HCT116 (cell line): Measurements from ENCODE around the gene SPDYE2B. TPM values are rescaled to one million over a fixed set of nuclear protein-coding genes. Genes with fewer than 3 reads are reported as not detected.
A peak's percentile ranks its signal among the peaks of the same experiment; 100 is the strongest.
"Not testable (repeated sequence)": the region's sequence is repeated elsewhere in the genome, so short reads cannot be mapped to it uniquely, and the experiment has no call there.

ENCODE experiments used
- ATAC-seq: fragments of 200-7000 bp; cut with Tn5 transposase; 2 replicates; pipeline ENCODE4 v1.9.1; 2020; ENCODE audit warnings: mild to moderate bottlenecking, moderate library complexity
- BruUV-seq: library from RNA; stranded (reverse); fragments of 400-500 nt; replicated peaks from 2 replicates; lab custom pipeline; 2021; lab: Mats Ljungman, UMichigan
- CTCF ChIA-PET: fragments of 300-600 bp; sonication (Branson Sonifier 250); formaldehyde crosslinking; loops from one replicate; lab custom pipeline; 2021; ENCODE audit warnings: antibody characterized with exemption; lab: Charles Lee
- POLR2A ChIA-PET: fragments of 300-600, 350-600 bp; sonication (Branson Sonifier 250); formaldehyde crosslinking; loops from one replicate; lab custom pipeline; 2021; ENCODE audit warnings: antibody characterized with exemption; lab: Charles Lee
- RAD21 ChIA-PET, 2 experiments: fragments of 300-600 bp; sonication (Branson Sonifier 250); formaldehyde crosslinking; loops; one replicate each; lab custom pipeline; 2023; ENCODE audit warnings: low total read pairs in 2 of 2; ENCODE audit not compliant: uncharacterized antibody in 2 of 2, unreplicated experiment in 2 of 2, low non-redundant PET in 1 of 2; lab: Charles Lee
- DNase-seq: peaks from one replicate; pipeline ENCODE4 v3.0.0-alpha.2; 2010; ENCODE audit warnings: low read depth, low spot score
- H2AFZ ChIP-seq: fragments of 200-600 bp; shearing (Covaris generic), sonication (generic); 2 replicates; pipeline ENCODE4 v1.6.1; 2017; ENCODE audit warnings: low read depth, mixed run types, mixed read lengths, antibody characterized with exemption, low read length; ENCODE audit not compliant: poor library complexity, severe bottlenecking
- H3K27ac ChIP-seq: 2 replicates; pipeline ENCODE4 v1.5.1; 2012; ENCODE audit warnings: low read depth, low read length
- H3K27me3 ChIP-seq: fragments of 200-600 bp; sonication (generic); 2 replicates; pipeline ENCODE4 v1.6.1; 2016; ENCODE audit warnings: mixed run types, low read length, mixed read lengths; ENCODE audit not compliant: insufficient read depth
- H3K36me3 ChIP-seq, 2 experiments: fragments of 200-500 bp in 1 of 2; fragments of 200-600 bp in 1 of 2; sonication (Bioruptor generic) in 1 of 2; sonication (generic) in 1 of 2; 2 replicates each; pipeline versions ENCODE4 v1.5.1 to v1.6.1; 2014 to 2016; ENCODE audit warnings: low read length in 2 of 2, inconsistent platforms in 1 of 2, mixed read lengths in 1 of 2, mixed run types in 1 of 2; ENCODE audit not compliant: insufficient read depth in 2 of 2, control insufficient read depth in 1 of 2
- H3K4me1 ChIP-seq, 2 experiments: fragments of 200-600 bp in 1 of 2; sonication (generic) in 1 of 2; 2 replicates each; pipeline versions ENCODE4 v1.5.1 to v1.6.1; 2012 to 2017; ENCODE audit warnings: low read length in 2 of 2, inconsistent platforms in 1 of 2, mild to moderate bottlenecking in 1 of 2, mixed read lengths in 1 of 2, mixed run types in 1 of 2, moderate library complexity in 1 of 2; ENCODE audit not compliant: insufficient read depth in 2 of 2, control insufficient read depth in 1 of 2
- H3K4me2 ChIP-seq: fragments of 200-600 bp; sonication (generic); 2 replicates; pipeline ENCODE4 v1.6.1; 2017; ENCODE audit warnings: mixed run types, low read length, mixed read lengths
- H3K4me3 ChIP-seq, 2 experiments: fragments of 200-600 bp in 1 of 2; sonication (generic) in 1 of 2; replicated peaks in 1 of 2; 2 replicates each; pipeline ENCODE4 v1.5.1; 2011 to 2016; ENCODE audit warnings: low read length in 2 of 2, control low read depth in 1 of 2, low read depth in 1 of 2, mild to moderate bottlenecking in 1 of 2, mixed read lengths in 1 of 2, mixed run types in 1 of 2
- H3K79me2 ChIP-seq: fragments of 200-600 bp; sonication (generic); 2 replicates; pipeline ENCODE4 v1.6.1; 2017; ENCODE audit warnings: mild to moderate bottlenecking, mixed run types, low read length, moderate library complexity, mixed read lengths; ENCODE audit not compliant: insufficient read depth
- H3K9ac ChIP-seq: fragments of 200-600 bp; sonication (generic); 2 replicates; pipeline ENCODE4 v1.6.1; 2016; ENCODE audit warnings: low read length, mixed read lengths
- H3K9me2 ChIP-seq: fragments of 200-600 bp; sonication (generic), shearing (Covaris generic); 2 replicates; pipeline ENCODE4 v1.6.1; 2017; ENCODE audit warnings: mixed run types, mild to moderate bottlenecking, moderate library complexity; ENCODE audit not compliant: insufficient read depth
- H3K9me3 ChIP-seq, 2 experiments: fragments of 200-500 bp in 1 of 2; fragments of 200-600 bp in 1 of 2; sonication (Bioruptor generic) in 1 of 2; sonication (generic) in 1 of 2; 2 replicates each; pipeline ENCODE4 v1.6.1; 2014 to 2017; ENCODE audit warnings: low read length in 2 of 2, mixed read lengths in 2 of 2, inconsistent platforms in 1 of 2, low read depth in 1 of 2, mild to moderate bottlenecking in 1 of 2, mixed run types in 1 of 2, moderate library complexity in 1 of 2; ENCODE audit not compliant: control insufficient read depth in 1 of 2, insufficient read depth in 1 of 2
- H4K20me1 ChIP-seq: fragments of 200-600 bp; sonication (generic), shearing (Covaris generic); 2 replicates; pipeline ENCODE4 v1.6.1; 2017; ENCODE audit warnings: mixed run types, mild to moderate bottlenecking, moderate library complexity; ENCODE audit not compliant: insufficient read depth
- intact Hi-C: fragments of 100-400 bp; cut with micrococcal nuclease; formaldehyde crosslinking; loops from 2 replicates; pipeline ENCODE4 v1.10.0; 2022
- total RNA-seq: library from RNA; stranded (reverse); gene quantifications from one replicate; pipeline ENCODE4 v1.2.1, GENCODE V29; 2021; ENCODE audit not compliant: unreplicated experiment

SPDYE2B gene
- total RNA-seq, 1 experiment from 2014 or later = not detected

DNA sequence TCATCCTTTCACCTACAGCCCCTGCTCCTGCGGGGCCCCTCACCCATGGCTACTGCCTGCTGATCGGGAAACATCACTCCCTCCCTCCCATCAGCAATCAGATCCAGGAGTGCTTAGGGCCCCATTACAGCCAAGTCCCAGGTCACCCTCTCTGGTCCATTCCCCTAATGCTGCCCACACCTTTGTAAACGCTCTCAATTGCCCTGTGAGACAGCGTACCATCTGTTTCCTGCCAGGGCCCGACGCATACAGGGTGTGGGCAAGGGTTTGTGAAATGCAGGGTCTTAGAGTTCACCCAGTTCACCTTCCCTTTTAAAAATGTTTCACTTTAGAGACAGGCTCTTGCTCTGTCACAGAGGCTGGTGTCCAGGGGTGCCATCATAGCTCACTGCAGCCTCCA is 15.8 kb upstream of the SPDYE2B start:
- BruUV-seq, H3K27me3 ChIP-seq, CTCF ChIA-PET, intact Hi-C loops, H3K79me2 ChIP-seq, RAD21 ChIA-PET, ATAC-seq, H3K9me3 ChIP-seq, H3K36me3 ChIP-seq, DNase-seq, H3K9ac ChIP-seq, H3K27ac ChIP-seq, H3K4me2 ChIP-seq, H2AFZ ChIP-seq, H3K4me3 ChIP-seq, H3K4me1 ChIP-seq, H4K20me1 ChIP-seq, POLR2A ChIA-PET, H3K9me2 ChIP-seq: not testable (repeated sequence)

- RAD21 ChIA-PET, H3K4me1 ChIP-seq, H4K20me1 ChIP-seq, H3K27me3 ChIP-seq, CTCF ChIA-PET, H3K79me2 ChIP-seq, BruUV-seq, H3K36me3 ChIP-seq, H3K4me2 ChIP-seq, ATAC-seq, H3K9ac ChIP-seq, H2AFZ ChIP-seq, intact Hi-C loops, H3K27ac ChIP-seq, H3K9me2 ChIP-seq, DNase-seq, H3K9me3 ChIP-seq, POLR2A ChIA-PET, H3K4me3 ChIP-seq: not testable (repeated sequence)
Observed at GRCh38 chr7:102635354-102635753, 14.8 kb upstream of the SPDYE2B start.

DNA sequence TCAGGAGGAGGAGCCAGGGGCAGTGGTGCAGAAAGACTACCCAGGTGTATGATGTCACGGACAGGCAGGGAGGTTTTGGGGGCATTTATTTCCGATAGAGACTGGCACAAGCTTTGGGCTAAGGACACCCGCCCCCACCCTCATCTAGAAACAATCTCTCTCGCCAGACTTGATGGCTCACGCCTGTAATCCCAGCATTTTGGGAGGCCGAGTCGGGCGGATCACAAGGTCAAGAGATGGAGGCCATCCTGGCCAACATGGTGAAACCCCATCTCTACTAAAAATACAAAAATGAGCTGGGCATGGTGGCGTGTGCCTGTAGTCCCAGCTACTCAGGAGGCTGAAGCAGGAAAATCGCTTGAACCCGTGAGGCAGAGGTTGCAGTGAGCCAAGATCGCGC is 13.2 kb upstream of the SPDYE2B start:
- ATAC-seq = not testable (repeated sequence)

GRCh38 chr7:102638848-102639247 is 11.3 kb upstream of the SPDYE2B start:
- POLR2A ChIA-PET, H4K20me1 ChIP-seq, H3K27me3 ChIP-seq, H3K9ac ChIP-seq, BruUV-seq, H3K9me3 ChIP-seq, intact Hi-C loops, H3K79me2 ChIP-seq, H3K4me1 ChIP-seq, RAD21 ChIA-PET, H3K36me3 ChIP-seq, DNase-seq, H3K4me2 ChIP-seq, CTCF ChIA-PET, H3K4me3 ChIP-seq, H3K9me2 ChIP-seq, H2AFZ ChIP-seq, H3K27ac ChIP-seq: not testable (repeated sequence)
- peak; percentile 31 for ATAC-seq

More for the DNA sequence above, 13.2 kb upstream of the SPDYE2B start:
- H3K79me2 ChIP-seq, H3K4me1 ChIP-seq, H3K9ac ChIP-seq, DNase-seq, intact Hi-C loops, H2AFZ ChIP-seq, CTCF ChIA-PET, H3K9me3 ChIP-seq, RAD21 ChIA-PET, H3K36me3 ChIP-seq, H3K4me2 ChIP-seq, H3K27me3 ChIP-seq, H3K27ac ChIP-seq, H3K4me3 ChIP-seq, BruUV-seq, H3K9me2 ChIP-seq, H4K20me1 ChIP-seq, POLR2A ChIA-PET: not testable (repeated sequence)

DNA sequence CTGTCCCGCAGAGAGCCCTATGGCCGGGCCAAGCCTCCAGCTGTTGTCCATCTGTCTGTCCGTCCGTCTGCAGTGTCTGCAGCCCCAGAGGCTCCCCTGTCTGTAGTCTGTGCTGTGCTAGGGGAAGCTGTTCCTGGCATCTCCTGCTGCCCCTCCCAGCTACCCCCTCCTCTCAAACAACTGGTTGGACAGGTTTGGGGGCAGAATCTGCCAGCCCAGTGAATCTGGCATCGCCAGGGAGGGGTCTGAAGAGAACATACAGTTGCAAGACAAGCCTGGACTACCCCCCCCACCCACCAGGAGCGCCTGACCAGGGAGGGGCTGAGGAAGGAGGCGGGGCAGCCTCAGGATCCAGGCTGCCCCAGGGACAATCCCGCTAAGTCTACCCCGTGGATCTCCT is 7.4 kb upstream of the SPDYE2B start, which contains the start of gene UPK3BL1:
Gene UPK3BL1 (minus strand): TSS at position 101 of the 400 bp plus-strand sequence. CDS start 50 bp downstream, at position 51.
- H3K27ac ChIP-seq, BruUV-seq, POLR2A ChIA-PET, H3K4me3 ChIP-seq, H3K9me3 ChIP-seq, DNase-seq, CTCF ChIA-PET, RAD21 ChIA-PET, H3K9me2 ChIP-seq, H3K4me1 ChIP-seq, H3K9ac ChIP-seq, H3K79me2 ChIP-seq, H2AFZ ChIP-seq, H4K20me1 ChIP-seq, H3K4me2 ChIP-seq, H3K36me3 ChIP-seq, H3K27me3 ChIP-seq, ATAC-seq, intact Hi-C loops: not testable (repeated sequence)
